GM12891 (cell line): Measurements from ENCODE around the gene NEURL1B.

ENCODE experiments used
- POLR2A ChIP-seq: IDR thresholded peaks from 2 replicates; pipeline ENCODE4 v1.6.1; 2011; ENCODE audit warnings: low read depth, low read length, control low read depth
- POLR2AphosphoS5 ChIP-seq: IDR thresholded peaks from 2 replicates; pipeline ENCODE4 v1.6.1; 2011; ENCODE audit warnings: low read depth, low read length, control low read depth
- TAF1 ChIP-seq: IDR thresholded peaks from 2 replicates; pipeline ENCODE4 v1.6.1; 2011; ENCODE audit warnings: low read depth, low read length, control low read depth

GRCh38 chr5:172717481-172718195 is 76.6 kb downstream of the NEURL1B start:
- TF ChIP-seq TAF1 = no peak
- TF ChIP-seq POLR2AphosphoS5 = no peak
- TF ChIP-seq POLR2A = no peak
